HG03571 (cell line): Measurements from ENCODE around the gene TFR2.
"Not testable (repeated sequence)": the region's sequence is repeated elsewhere in the genome, so short reads cannot be mapped to it uniquely, and the experiment has no call there.

Experiments used
- ATAC-seq: cut with Tn5 transposase; IDR thresholded peaks from one replicate; pipeline ENCODE4 v1.9.1; 2021; ENCODE audit not compliant: unreplicated experiment

TFR2 gene

DNA sequence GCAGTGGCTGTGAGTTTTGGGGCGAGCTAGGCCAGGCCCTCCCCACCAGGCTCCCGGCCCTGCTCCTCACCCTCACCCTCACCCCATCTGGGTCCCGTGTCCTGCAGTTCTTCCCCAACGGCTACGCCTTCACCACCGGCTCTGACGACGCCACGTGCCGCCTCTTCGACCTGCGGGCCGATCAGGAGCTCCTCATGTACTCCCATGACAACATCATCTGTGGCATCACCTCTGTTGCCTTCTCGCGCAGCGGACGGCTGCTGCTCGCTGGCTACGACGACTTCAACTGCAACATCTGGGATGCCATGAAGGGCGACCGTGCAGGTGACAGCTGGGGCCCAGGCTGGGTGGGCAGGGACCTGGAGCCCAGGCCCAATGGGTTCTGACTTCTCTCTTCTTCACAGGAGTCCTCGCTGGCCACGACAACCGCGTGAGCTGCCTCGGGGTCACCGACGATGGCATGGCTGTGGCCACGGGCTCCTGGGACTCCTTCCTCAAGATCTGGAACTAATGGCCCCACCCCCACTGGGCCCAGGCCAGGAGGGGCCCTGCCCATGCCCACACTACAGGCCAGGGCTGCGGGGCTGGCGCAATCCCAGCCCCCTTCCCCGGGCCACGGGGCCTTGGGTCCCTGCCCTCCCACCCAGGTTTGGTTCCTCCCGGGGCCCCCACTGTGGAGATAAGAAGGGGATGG is 37.1 kb upstream of the TFR2 start:
- no peak for ATAC-seq

GRCh38 chr7:100677308-100678267 is 36.2 kb upstream of the TFR2 start:
- ATAC-seq, result no peak

DNA sequence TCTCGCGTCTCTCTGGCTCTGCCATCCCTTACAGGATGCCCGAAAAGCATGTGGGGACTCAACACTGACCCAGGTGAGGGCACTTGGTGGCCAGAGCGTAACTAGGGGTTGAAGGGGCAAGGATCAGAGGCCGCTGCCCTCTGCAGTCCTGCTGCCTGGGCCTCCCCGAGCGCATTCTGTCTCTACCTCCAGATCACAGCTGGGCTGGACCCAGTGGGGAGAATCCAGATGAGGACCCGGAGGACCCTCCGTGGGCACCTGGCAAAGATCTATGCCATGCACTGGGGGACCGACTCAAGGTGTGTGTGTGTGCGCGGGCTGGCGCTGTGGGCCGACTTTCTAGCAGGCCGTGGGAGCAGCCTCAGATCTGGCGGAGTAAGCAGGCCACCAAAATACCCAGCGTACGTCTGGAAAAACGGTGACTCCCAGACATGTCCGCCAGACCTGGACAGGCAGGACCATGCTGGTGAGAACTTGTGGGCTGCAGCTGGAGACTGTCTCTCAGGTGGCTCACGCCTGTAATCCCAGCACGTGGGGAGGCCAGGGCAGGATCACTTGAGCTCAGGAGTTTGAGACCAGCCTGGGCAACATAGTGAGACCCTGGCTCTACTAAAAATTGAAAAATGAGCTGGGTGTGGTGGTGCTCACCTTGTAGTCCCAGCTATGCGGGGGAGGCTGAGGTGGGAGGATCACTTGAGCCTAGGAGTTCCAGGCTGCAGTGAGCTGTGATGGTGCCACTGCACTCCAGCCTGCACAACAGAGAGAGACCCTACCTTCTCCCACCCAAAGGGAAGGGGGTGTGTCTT is 35.4 kb upstream of the TFR2 start:
- ATAC-seq, result no peak

- no peak for ATAC-seq
These were observed 34.4 kb upstream of the TFR2 start for GRCh38 chr7:100675581-100676350.

- no peak for ATAC-seq
These were observed 33.7 kb upstream of the TFR2 start for GRCh38 chr7:100675105-100675451.

DNA sequence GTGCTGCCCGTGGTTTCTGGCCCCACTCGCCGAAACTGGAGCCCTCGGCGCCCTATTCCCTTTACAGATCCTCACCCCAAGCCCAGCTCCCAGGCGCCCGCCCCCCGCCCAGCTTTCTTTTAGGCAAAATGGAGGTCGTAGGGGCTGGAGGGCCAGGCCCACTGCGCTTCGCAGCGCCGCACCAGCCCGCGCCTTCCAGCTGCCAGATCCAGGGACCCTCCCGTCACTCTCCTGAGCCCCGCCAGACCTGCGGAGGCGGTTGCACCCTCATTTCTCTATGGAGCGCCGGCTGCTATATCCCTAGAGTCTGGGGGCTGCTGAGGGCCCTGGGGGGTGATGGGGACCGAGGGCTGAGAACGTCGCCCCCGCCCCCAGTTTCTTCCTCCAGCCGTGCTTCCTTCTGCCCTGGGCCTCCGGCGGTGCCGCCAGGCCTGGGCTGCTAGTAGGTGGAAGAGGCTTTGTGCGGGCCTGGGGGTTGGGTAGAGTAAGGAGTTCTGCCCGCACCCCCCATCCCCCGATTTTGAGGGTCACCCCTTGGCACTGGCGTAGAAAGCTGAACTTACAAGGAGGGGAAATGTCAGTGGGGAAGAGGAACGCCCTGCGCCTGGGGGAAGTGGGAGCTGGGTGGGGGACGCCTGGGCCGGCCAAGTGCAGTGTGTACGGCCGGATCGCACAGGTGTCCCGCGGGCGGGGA is 33.2 kb upstream of the TFR2 start:
- ATAC-seq, result no peak

- no peak for ATAC-seq
These were observed 32.6 kb upstream of the TFR2 start for GRCh38 chr7:100673942-100674410.

DNA sequence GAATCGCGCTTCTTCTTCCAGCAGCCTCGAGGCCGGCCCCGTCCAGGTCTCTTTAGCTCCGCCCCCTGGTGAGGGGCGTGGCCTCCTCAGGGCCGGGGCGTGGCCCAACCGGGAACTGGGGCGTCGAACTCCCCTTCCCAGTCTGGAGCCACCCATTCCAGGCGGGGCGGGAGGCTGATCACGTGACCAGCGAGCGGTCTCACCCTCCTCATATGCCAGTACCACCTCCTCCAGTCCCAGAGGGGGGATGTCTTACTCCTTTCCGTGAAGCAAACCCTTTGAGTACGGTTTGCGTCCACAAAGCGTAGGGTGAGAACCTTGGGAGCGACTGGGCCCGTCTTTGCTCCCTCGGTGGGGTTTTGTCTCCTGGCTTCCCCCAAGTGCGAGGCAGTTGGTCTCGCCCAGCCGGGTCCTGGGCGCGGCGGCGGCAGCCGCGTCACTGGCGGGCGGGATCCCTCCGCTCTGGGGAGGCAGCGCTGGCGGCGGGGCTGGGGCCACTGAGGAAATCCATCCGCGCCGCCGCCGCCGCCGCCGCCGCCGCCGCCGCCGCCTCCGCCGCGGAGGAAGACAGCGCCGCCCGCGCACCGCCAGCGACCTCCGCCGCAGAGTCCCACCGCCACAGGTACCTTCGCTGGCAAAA is 32.1 kb upstream of the TFR2 start, which contains the start of gene GNB2:
Gene GNB2 (plus strand): TSS at position 439 of the 640 bp plus-strand sequence. CDS start 2,526 bp downstream, outside the sequence.
- peak; percentile 52 for ATAC-seq

GRCh38 chr7:100671353-100672327 is 30.3 kb upstream of the TFR2 start:
- ATAC-seq, result no peak

GRCh38 chr7:100670074-100670473 is 28.7 kb upstream of the TFR2 start:
- ATAC-seq, result no peak

GRCh38 chr7:100669106-100669505 is 27.8 kb upstream of the TFR2 start:
- ATAC-seq, result not testable (repeated sequence)

DNA sequence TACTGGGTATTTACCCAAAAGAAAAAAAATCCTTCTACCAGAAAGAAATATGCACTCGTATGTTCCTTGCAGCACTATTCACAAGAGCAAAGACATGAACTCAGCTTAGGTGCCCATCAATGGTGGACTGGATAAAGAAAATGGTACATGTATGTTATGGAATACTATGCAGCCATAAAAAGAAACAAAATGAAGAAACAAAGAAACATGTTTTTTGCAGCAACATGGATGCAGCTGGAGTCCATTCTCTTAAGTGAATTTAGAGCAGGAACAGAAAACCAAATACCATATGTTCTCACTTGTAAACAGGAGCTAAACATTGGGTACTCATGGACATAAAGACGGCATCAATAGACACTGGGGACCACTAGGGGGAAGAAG is 26.7 kb upstream of the TFR2 start:
- no peak for ATAC-seq

- ATAC-seq, result no peak
These were observed 26.1 kb upstream of the TFR2 start for GRCh38 chr7:100667331-100668068.

DNA sequence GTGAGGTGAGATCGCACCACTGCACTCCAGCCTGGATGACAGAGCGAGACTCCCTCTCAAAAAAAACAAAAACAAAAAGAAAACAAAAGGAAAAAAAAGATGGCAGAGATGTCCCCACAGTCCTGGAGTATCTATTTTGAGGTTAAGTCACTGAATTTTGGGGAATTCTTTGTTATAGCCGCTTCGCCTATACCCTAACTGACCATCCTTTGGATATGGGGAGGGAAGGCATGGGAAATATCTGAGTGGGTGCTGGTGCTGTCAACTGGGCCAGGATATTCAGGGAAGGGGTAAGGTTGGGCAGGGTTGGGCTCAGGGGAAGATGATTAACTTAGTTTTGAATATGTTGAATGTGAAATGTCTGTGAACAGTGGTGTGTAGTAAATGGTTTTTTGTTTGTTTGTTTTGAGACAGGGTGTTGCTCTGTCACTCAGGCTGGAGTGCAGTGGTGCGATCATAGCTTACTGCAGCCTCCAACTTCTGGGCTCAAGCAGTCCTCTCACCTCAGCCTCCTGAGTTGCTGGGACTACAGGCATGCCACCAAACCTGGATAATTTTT is 23.9 kb upstream of the TFR2 start:
- no peak for ATAC-seq

GRCh38 chr7:100662194-100662776 is 20.9 kb upstream of the TFR2 start:
- ATAC-seq, result not testable (repeated sequence)

GRCh38 chr7:100655908-100656674 is 14.7 kb upstream of the TFR2 start, which contains the start of gene ACTL6B:
ACTL6B (minus strand) TSS chr7:100656448; CDS start chr7:100656354, 94 bp downstream.
- ATAC-seq, result no peak
